ENCODE results near the gene ADK. TPM values are rescaled to one million over a fixed set of nuclear protein-coding genes. Genes with fewer than 3 reads are reported as not detected.

Gene ADK
- polyA plus RNA-seq, 1 experiment = 19.4 TPM

DNA sequence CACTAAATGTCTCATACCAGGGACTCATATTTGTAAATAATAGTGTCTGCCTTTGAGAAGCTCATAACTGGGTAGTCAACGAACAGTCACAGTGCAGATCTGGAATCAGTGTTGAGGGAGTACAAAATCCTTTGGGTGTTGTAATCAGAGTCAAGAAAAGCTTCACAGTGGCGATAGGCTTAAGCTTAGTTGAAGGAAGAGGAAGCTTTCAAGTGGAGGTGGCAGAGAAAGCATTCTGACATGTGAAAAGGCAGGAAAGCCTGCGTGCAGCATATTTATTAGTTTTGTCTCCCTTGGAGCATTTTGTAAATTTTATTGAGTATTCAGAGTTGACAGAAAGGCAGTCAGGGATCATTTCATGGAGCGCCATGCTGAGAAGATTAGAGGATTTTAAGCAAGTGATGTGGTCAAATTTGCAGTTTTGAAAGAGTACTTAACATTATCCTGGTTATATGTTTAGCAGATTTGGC, 104.9 kb downstream of the ADK start:
- Histone ChIP-seq H3K36me3 (ENCODE audit: control insufficient read depth, insufficient read depth, low read length) (no peaks in the 10 kb centered on the region), H3K4me3 (ENCODE audit: low read depth, low read length) (no peak overlapping the region), H3K27me3 (ENCODE audit: control insufficient read depth, insufficient read depth, low read length) (no peaks in the 10 kb centered on the region)
- no peak for DNase-seq (ENCODE audit: low read depth)
- ChIA-PET POLR2A (no interaction called here), CTCF (interaction anchor here (1.5 kb wide), 1 partner anchor 842 kb away, joined by 6 read pairs; no protein-coding TSS in a partner anchor)
- TF ChIP-seq, protein P1, sequence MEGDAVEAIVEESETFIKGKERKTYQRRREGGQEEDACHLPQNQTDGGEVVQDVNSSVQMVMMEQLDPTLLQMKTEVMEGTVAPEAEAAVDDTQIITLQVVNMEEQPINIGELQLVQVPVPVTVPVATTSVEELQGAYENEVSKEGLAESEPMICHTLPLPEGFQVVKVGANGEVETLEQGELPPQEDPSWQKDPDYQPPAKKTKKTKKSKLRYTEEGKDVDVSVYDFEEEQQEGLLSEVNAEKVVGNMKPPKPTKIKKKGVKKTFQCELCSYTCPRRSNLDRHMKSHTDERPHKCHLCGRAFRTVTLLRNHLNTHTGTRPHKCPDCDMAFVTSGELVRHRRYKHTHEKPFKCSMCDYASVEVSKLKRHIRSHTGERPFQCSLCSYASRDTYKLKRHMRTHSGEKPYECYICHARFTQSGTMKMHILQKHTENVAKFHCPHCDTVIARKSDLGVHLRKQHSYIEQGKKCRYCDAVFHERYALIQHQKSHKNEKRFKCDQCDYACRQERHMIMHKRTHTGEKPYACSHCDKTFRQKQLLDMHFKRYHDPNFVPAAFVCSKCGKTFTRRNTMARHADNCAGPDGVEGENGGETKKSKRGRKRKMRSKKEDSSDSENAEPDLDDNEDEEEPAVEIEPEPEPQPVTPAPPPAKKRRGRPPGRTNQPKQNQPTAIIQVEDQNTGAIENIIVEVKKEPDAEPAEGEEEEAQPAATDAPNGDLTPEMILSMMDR (IDR thresholded peaks at IDR 0.05; ENCODE audit: insufficient read depth, low read depth, low read length) = no peak

DNA sequence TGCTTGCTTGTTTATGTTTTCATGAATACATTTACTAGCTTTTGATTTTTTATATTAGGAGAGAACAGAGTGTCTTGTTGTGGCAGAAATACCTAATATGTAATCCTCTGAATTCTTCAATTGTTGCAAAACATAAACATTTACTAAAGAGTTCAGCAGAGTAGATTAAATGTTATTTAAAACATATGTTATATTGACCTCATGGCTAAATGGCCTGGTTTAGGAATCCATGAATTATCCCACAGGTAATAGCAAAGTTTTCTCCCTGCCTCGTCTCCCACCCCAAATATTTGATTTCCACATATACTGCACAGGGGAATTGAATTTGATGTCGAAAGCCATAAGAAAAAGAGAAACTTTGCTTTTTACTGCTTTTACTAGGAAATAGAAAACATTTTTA, 111.8 kb downstream of the ADK start:
- ChIA-PET POLR2A (no interaction called here), CTCF (interaction anchor here (1.0 to 2.1 kb wide), 3 partner anchors 836 to 867 kb away, joined by 3 to 7 read pairs (median 3); no protein-coding TSS in a partner anchor)
- TF ChIP-seq, protein P1 (IDR thresholded peaks at IDR 0.05; ENCODE audit: insufficient read depth, low read depth, low read length) = no peak
- no peak overlapping the region for H3K4me3 ChIP-seq (ENCODE audit: low read depth, low read length)
- H3K36me3 ChIP-seq (ENCODE audit: control insufficient read depth, insufficient read depth, low read length) = no peaks in the 10 kb centered on the region
- no peak for DNase-seq (ENCODE audit: low read depth)
- no peaks in the 10 kb centered on the region for H3K27me3 ChIP-seq (ENCODE audit: control insufficient read depth, insufficient read depth, low read length)

DNA sequence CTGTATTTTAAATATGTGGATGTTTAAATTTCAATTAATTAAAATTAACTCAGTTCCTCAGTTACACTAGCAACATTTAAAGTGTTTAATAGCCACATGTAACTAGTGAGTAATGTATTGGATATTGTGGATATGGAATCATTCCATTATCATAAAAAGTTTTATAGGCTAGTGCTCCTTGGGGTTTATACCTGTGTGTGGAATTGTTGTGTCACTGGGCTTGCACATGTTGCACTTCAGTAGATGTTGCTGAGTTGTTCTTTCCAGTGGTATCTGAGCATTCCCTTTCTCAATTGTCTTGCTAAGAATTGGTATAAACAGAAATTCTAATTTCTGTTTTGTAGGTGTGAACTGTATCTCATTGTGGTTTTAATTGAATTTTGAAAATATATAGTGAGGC, 113.0 kb downstream of the ADK start:
- no peak for DNase-seq (ENCODE audit: low read depth)
- Histone ChIP-seq H3K27me3 (ENCODE audit: control insufficient read depth, insufficient read depth, low read length) (no peaks in the 10 kb centered on the region), H3K36me3 (ENCODE audit: control insufficient read depth, insufficient read depth, low read length) (no peaks in the 10 kb centered on the region), H3K4me3 (ENCODE audit: low read depth, low read length) (no peak overlapping the region)
- TF ChIP-seq, protein P1 (IDR thresholded peaks at IDR 0.05; ENCODE audit: insufficient read depth, low read depth, low read length) = no peak
- ChIA-PET POLR2A (no interaction called here), CTCF (no interaction called here)

DNA sequence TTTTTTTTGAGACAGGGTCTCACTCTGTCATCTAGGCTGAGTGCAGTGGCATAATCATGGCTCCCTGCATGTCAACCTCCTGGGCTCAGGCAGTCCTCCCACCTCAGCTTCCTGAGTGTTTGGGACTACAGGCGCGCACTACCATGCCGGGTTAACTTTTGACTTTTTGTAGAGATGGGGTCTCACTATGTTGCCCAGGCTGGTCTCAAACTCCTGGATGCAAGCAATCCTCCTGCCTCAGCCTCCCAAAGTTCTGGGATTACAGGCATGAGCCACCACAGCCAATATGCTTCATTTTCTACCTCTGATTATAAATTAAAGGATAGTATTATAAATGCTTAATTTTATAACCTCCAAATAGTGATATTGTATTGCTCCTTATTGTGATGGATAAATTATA, 121.3 kb downstream of the ADK start:
- no peak for DNase-seq (ENCODE audit: low read depth)
- no peaks in the 10 kb centered on the region for H3K27me3 ChIP-seq (ENCODE audit: control insufficient read depth, insufficient read depth, low read length)
- ChIA-PET CTCF (no interaction called here), POLR2A (no interaction called here)
- no peak overlapping the region for H3K4me3 ChIP-seq (ENCODE audit: low read depth, low read length)
- TF ChIP-seq, protein P1 (IDR thresholded peaks at IDR 0.05; ENCODE audit: insufficient read depth, low read depth, low read length) = no peak
- no peaks in the 10 kb centered on the region for H3K36me3 ChIP-seq (ENCODE audit: control insufficient read depth, insufficient read depth, low read length)

DNA sequence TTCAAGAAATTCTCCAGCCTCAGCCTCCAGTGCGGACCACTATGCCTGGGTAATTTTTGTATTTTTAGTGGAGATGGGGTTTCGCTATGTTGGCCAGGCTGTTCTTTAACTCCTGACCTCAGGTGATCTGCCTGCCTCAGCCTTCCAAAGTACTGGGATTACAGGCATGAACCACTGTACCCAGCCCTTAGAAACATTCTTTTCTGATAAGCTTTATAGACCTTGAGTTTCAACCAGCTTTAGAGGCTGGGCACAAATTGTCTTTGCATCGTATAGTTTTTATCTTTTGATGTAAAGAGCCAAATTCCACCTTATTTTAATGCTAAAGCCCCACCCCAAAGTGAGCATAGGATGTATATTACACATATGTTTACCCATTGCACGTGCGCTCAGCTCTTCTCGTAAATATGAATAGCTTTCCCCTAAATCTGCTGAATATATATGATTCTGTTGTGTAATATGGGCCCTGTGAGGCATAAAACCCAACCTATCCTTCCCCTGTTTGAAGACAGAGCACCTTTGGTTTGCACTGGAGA, 124.8 kb downstream of the ADK start:
- POLR2A ChIA-PET = no interaction called here
- CTCF ChIA-PET = interaction anchor here (1.0 to 1.1 kb wide), 3 partner anchors 9 to 762 kb away, joined by 3 to 5 read pairs (median 4); no protein-coding TSS in a partner anchor

More for the DNA sequence above, 124.8 kb downstream of the ADK start:
- no peaks in the 10 kb centered on the region for H3K27me3 ChIP-seq (ENCODE audit: control insufficient read depth, insufficient read depth, low read length)
- H3K4me3 ChIP-seq (ENCODE audit: low read depth, low read length) = no peak overlapping the region
- TF ChIP-seq, protein P1 (IDR thresholded peaks at IDR 0.05; ENCODE audit: insufficient read depth, low read depth, low read length) = no peak
- DNase-seq (ENCODE audit: low read depth) = no peak
- H3K36me3 ChIP-seq (ENCODE audit: control insufficient read depth, insufficient read depth, low read length) = no peaks in the 10 kb centered on the region

Measured in BJ (cell line).